HG03354 (cell line): ENCODE measurements around the gene LRRC46.

Experiments used
- ATAC-seq: cut with Tn5 transposase; IDR thresholded peaks from one replicate; pipeline ENCODE4 v1.9.1; 2021; ENCODE audit warnings: mild to moderate bottlenecking; ENCODE audit not compliant: unreplicated experiment, poor library complexity, severe bottlenecking

The LRRC46 gene

GRCh38 chr17:47872019-47872650 lies 40.7 kb downstream of the LRRC46 start:
- ATAC-seq, result no peak

- no peak for ATAC-seq
These were observed 41.2 kb downstream of the LRRC46 start for GRCh38 chr17:47872651-47873161.

- no peak for ATAC-seq
These were observed 42.0 kb downstream of the LRRC46 start for GRCh38 chr17:47873200-47874090.

GRCh38 chr17:47875011-47875985 lies 43.8 kb downstream of the LRRC46 start:
- no peak for ATAC-seq

GRCh38 chr17:47877368-47878034 lies 46.0 kb downstream of the LRRC46 start:
- no peak for ATAC-seq

GRCh38 chr17:47878203-47879027 lies 46.9 kb downstream of the LRRC46 start:
- ATAC-seq, result no peak

- no peak for ATAC-seq
These were observed 47.6 kb downstream of the LRRC46 start for GRCh38 chr17:47879028-47879585.

GRCh38 chr17:47879776-47880454 lies 48.4 kb downstream of the LRRC46 start:
- ATAC-seq, result no peak

- ATAC-seq, result no peak
These were observed 50.8 kb downstream of the LRRC46 start for GRCh38 chr17:47882247-47882646.

- ATAC-seq, result no peak
These were observed 51.5 kb downstream of the LRRC46 start for GRCh38 chr17:47882695-47883588.

GRCh38 chr17:47883589-47884426 lies 52.3 kb downstream of the LRRC46 start:
- ATAC-seq, result no peak

GRCh38 chr17:47884427-47884740 lies 52.9 kb downstream of the LRRC46 start:
- ATAC-seq, result no peak

- ATAC-seq, result no peak
These were observed 53.6 kb downstream of the LRRC46 start for GRCh38 chr17:47884905-47885730.
